ENCODE measurements around the gene SMAD2. TPM values are rescaled to one million over a fixed set of nuclear protein-coding genes. Genes with fewer than 3 reads are reported as not detected.

SMAD2 gene
- total and polyA plus RNA-seq, 9 of the 15 experiments (the other 6 are each of a cell fraction or from before 2014, with no cell fraction given) = 9.2 to 49.6 (median 33.7) TPM

DNA sequence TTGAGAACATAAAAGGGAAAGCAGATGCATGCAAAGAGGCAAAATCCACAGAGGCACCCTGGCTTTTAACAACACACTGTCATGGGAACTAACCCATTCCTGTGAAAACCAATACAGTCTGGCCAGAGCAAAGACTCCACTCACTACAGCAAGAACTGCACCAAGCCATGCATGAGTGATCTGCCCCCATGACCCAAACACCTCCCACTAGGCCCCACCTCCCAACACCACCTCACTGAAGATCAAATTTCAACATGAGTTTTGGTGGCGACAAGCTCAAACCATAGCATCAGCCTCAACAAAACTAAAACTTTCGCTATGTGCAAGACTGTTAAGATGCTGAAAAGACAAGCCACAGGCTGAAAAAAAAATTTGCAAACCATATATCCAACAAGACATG, 162.8 kb downstream of the SMAD2 start:
- no peak for FAIRE-seq
- no peaks in the 10 kb centered on the region for H3K79me2 ChIP-seq (ENCODE audit: control insufficient read depth, insufficient read depth, low read length)
- no peaks in the 10 kb centered on the region for H3K9me1 ChIP-seq (ENCODE audit: control insufficient read depth, insufficient read depth, low read length)
- ChIA-PET CTCF (ENCODE audit: low intra/inter-chr PET ratio) (interaction anchor here (0.7 kb wide), 1 partner anchor 10 kb away, joined by 3 read pairs; no protein-coding TSS in a partner anchor), POLR2A (no interaction called here)
- DNase-seq (ENCODE audit: extremely low read depth in 1 of 4, low spot score in 3 of 4) = no peak
- WGBS (ENCODE audit: insufficient coverage, low coverage, missing lambda C conversion rate) = 0% methylated on average over 2 of the region's 2 CpGs
- no TSS peak for BruUV-seq (replicated peaks)
- intact Hi-C loops (cut with micrococcal nuclease) (no loop called here), in situ Hi-C loops (cut with MboI) (no loop called here)
- no peak overlapping the region for H3K4me3 ChIP-seq
- H3K9ac ChIP-seq (ENCODE audit: insufficient read depth in 1 of 2, low read depth in 2 of 2, low read length in 2 of 2) = no peak overlapping the region
- H3K9me3 ChIP-seq (replicated peaks; ENCODE audit: control insufficient read depth, insufficient read depth, low read depth, low read length) = no peaks in the 10 kb centered on the region
- no peak overlapping the region for H3K4me2 ChIP-seq (ENCODE audit: insufficient read depth, low read length)
- ATAC-seq = no peak
- H2AFZ ChIP-seq (ENCODE audit: low read depth, low read length) = no peak overlapping the region
- no peaks in the 10 kb centered on the region for H3K4me1 ChIP-seq (replicated peaks in 1 of 2; ENCODE audit: control insufficient read depth in 2 of 2, insufficient read depth in 2 of 2, low read length in 2 of 2)
- TF ChIP-seq, protein P1, sequence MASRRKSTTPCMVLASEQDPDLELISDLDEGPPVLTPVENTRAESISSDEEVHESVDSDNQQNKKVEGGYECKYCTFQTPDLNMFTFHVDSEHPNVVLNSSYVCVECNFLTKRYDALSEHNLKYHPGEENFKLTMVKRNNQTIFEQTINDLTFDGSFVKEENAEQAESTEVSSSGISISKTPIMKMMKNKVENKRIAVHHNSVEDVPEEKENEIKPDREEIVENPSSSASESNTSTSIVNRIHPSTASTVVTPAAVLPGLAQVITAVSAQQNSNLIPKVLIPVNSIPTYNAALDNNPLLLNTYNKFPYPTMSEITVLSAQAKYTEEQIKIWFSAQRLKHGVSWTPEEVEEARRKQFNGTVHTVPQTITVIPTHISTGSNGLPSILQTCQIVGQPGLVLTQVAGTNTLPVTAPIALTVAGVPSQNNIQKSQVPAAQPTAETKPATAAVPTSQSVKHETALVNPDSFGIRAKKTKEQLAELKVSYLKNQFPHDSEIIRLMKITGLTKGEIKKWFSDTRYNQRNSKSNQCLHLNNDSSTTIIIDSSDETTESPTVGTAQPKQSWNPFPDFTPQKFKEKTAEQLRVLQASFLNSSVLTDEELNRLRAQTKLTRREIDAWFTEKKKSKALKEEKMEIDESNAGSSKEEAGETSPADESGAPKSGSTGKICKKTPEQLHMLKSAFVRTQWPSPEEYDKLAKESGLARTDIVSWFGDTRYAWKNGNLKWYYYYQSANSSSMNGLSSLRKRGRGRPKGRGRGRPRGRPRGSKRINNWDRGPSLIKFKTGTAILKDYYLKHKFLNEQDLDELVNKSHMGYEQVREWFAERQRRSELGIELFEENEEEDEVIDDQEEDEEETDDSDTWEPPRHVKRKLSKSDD (conservative IDR thresholded peaks at IDR 0.05; ENCODE audit: low read length) = no peak
- TF ChIP-seq, protein P2, sequence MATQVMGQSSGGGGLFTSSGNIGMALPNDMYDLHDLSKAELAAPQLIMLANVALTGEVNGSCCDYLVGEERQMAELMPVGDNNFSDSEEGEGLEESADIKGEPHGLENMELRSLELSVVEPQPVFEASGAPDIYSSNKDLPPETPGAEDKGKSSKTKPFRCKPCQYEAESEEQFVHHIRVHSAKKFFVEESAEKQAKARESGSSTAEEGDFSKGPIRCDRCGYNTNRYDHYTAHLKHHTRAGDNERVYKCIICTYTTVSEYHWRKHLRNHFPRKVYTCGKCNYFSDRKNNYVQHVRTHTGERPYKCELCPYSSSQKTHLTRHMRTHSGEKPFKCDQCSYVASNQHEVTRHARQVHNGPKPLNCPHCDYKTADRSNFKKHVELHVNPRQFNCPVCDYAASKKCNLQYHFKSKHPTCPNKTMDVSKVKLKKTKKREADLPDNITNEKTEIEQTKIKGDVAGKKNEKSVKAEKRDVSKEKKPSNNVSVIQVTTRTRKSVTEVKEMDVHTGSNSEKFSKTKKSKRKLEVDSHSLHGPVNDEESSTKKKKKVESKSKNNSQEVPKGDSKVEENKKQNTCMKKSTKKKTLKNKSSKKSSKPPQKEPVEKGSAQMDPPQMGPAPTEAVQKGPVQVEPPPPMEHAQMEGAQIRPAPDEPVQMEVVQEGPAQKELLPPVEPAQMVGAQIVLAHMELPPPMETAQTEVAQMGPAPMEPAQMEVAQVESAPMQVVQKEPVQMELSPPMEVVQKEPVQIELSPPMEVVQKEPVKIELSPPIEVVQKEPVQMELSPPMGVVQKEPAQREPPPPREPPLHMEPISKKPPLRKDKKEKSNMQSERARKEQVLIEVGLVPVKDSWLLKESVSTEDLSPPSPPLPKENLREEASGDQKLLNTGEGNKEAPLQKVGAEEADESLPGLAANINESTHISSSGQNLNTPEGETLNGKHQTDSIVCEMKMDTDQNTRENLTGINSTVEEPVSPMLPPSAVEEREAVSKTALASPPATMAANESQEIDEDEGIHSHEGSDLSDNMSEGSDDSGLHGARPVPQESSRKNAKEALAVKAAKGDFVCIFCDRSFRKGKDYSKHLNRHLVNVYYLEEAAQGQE (IDR thresholded peaks at IDR 0.05; ENCODE audit: borderline replicate concordance) = no peak
- TF ChIP-seq, protein P2 (CRISPR knock-in tag; IDR thresholded peaks at IDR 0.05; ENCODE audit: low read depth) = no peak
- no peak for TF ChIP-seq CBX2 (IDR thresholded peaks at IDR 0.05; ENCODE audit: insufficient read depth, low read length, poor library complexity, severe bottlenecking)
- no peak for TF ChIP-seq ELF1 (tag; IDR thresholded peaks at IDR 0.05)
- TF ChIP-seq PTRF (tag; IDR thresholded peaks at IDR 0.05) = no peak
- no peak for TF ChIP-seq HMG20A (CRISPR knock-in tag; conservative IDR thresholded peaks at IDR 0.05)
- no peak for TF ChIP-seq ZNF143 (CRISPR knock-in tag; IDR thresholded peaks at IDR 0.05)
- TF ChIP-seq ZNF23 (CRISPR knock-in tag; IDR thresholded peaks at IDR 0.05) = no peak
- no peak for TF ChIP-seq ZNF217 (CRISPR knock-in tag; IDR thresholded peaks at IDR 0.05)
- no peak for TF ChIP-seq MEF2A (IDR thresholded peaks at IDR 0.05; ENCODE audit: control insufficient read depth, low read depth, low read length)
- H3K27ac ChIP-seq (ENCODE audit: extremely low read depth, low read depth, low read length) = no peak overlapping the region
- no peaks in the 10 kb centered on the region for H4K20me1 ChIP-seq (replicated peaks; ENCODE audit: control insufficient read depth, insufficient read depth, low read length)
- no peaks in the 10 kb centered on the region for H3K36me3 ChIP-seq (ENCODE audit: control insufficient read depth, insufficient read depth, low read length)
- no peaks in the 10 kb centered on the region for H3K27me3 ChIP-seq (ENCODE audit: control insufficient read depth in 2 of 2, insufficient read depth in 2 of 2, low read length in 2 of 2)
